Choroid plexus epithelial cell (primary cell): ENCODE data around the gene SRRM2.
A peak's percentile ranks its signal among the peaks of the same experiment; 100 is the strongest.

Source experiments
- DNase-seq: peaks from one replicate; pipeline ENCODE4 v3.0.0-alpha.2; 2010; ENCODE audit warnings: low read depth
- H3K4me3 ChIP-seq: 2 replicates; pipeline ENCODE4 v1.5.1; 2011; ENCODE audit warnings: low read depth, mild to moderate bottlenecking, control low read depth, low read length, moderate library complexity
- CTCF ChIP-seq: conservative IDR thresholded peaks from 2 replicates; pipeline ENCODE4 v1.5.1; 2011; ENCODE audit warnings: low read depth, mild to moderate bottlenecking, control low read depth, inconsistent platforms, low read length, moderate library complexity

Gene SRRM2

GRCh38 chr16:2806286-2806685, 53.8 kb downstream of the SRRM2 start:
- no peak for TF ChIP-seq CTCF

GRCh38 chr16:2808181-2808580, 55.7 kb downstream of the SRRM2 start:
- TF ChIP-seq CTCF: no peak
- DNase-seq: no peak
- no peak overlapping the region for H3K4me3 ChIP-seq

More at GRCh38 chr16:2806286-2806685, 53.8 kb downstream of the SRRM2 start:
- H3K4me3 ChIP-seq: no peak overlapping the region
- DNase-seq: no peak

GRCh38 chr16:2809149-2809760, 56.8 kb downstream of the SRRM2 start:
- DNase-seq: no peak
- no peak for TF ChIP-seq CTCF
- H3K4me3 ChIP-seq: no peak overlapping the region

GRCh38 chr16:2810651-2811050, 58.2 kb downstream of the SRRM2 start:
- no peak for DNase-seq
- TF ChIP-seq CTCF: no peak
- H3K4me3 ChIP-seq: no peak overlapping the region

- no peak for TF ChIP-seq CTCF
- DNase-seq: peak; percentile 13
- no peak overlapping the region for H3K4me3 ChIP-seq
Observed at GRCh38 chr16:2811703-2812471, 59.4 kb downstream of the SRRM2 start.

GRCh38 chr16:2813771-2814221, 61.4 kb downstream of the SRRM2 start:
- H3K4me3 ChIP-seq: no peak overlapping the region
- no peak for DNase-seq
- no peak for TF ChIP-seq CTCF
